WERI-Rb-1 (cell line): ENCODE results near the gene RSPH6A.

Source experiments
- DNase-seq: peaks from one replicate; pipeline ENCODE4 v3.0.0-alpha.2; 2020
- H3K27ac ChIP-seq: fragments of 250-450 bp; sonication (Bioruptor Pico); 2 replicates; pipeline ENCODE4 v1.5.1; 2020; ENCODE audit warnings: mild to moderate bottlenecking, moderate library complexity
- H3K27me3 ChIP-seq: fragments of 250-450 bp; sonication (Bioruptor Pico); 2 replicates; pipeline ENCODE4 v1.5.1; 2021; ENCODE audit warnings: mild to moderate bottlenecking, low read depth, moderate library complexity; ENCODE audit not compliant: insufficient read depth, severe bottlenecking
- H3K36me3 ChIP-seq: fragments of 250-450 bp; sonication (Bioruptor Pico); 2 replicates; pipeline ENCODE4 v1.5.1; 2020; ENCODE audit warnings: mild to moderate bottlenecking, moderate library complexity
- H3K4me3 ChIP-seq: 2 replicates; pipeline ENCODE4 v1.5.1; 2011; ENCODE audit warnings: low read depth, mild to moderate bottlenecking, control low read depth, low read length
- H3K9me3 ChIP-seq: fragments of 250-450 bp; sonication (Bioruptor Pico); 2 replicates; pipeline ENCODE4 v1.5.1; 2021; ENCODE audit warnings: mild to moderate bottlenecking, moderate library complexity; ENCODE audit not compliant: severe bottlenecking
- CTCF ChIP-seq: IDR thresholded peaks from 2 replicates; pipeline ENCODE4 v1.5.1; 2011; ENCODE audit warnings: low read depth, mild to moderate bottlenecking, control low read depth, inconsistent platforms, low read length

Gene RSPH6A

GRCh38 chr19:45819769-45820168 lies 4.7 kb upstream of the RSPH6A start:
- Histone ChIP-seq H3K9me3 (no peaks in the 10 kb centered on the region), H3K36me3 (peaks cover 36% of the 10 kb centered on the region), H3K4me3 (no peak overlapping the region), H3K27ac (peak overlapping the region; percentile 51), H3K27me3 (no peaks in the 10 kb centered on the region)
- DNase-seq: no peak
- no peak for TF ChIP-seq CTCF

- Histone ChIP-seq H3K4me3 (no peak overlapping the region), H3K27ac (no peak overlapping the region), H3K36me3 (peaks cover 19% of the 10 kb centered on the region), H3K9me3 (no peaks in the 10 kb centered on the region), H3K27me3 (no peaks in the 10 kb centered on the region)
- TF ChIP-seq CTCF: no peak
- DNase-seq: no peak
Observed at GRCh38 chr19:45817725-45818301, 2.7 kb upstream of the RSPH6A start.

GRCh38 chr19:45817010-45817724 lies 2.1 kb upstream of the RSPH6A start:
- H3K27me3 ChIP-seq: no peaks in the 10 kb centered on the region
- no peaks in the 10 kb centered on the region for H3K9me3 ChIP-seq
- peak overlapping the region; percentile 41 for H3K27ac ChIP-seq

GRCh38 chr19:45816236-45817009 lies 1.3 kb upstream of the RSPH6A start:
- H3K36me3 ChIP-seq: peaks cover 11% of the 10 kb centered on the region
- H3K4me3 ChIP-seq: peak overlapping the region; percentile 46
- no peak for DNase-seq
- no peaks in the 10 kb centered on the region for H3K9me3 ChIP-seq
- peak overlapping the region; percentile 41 for H3K27ac ChIP-seq
- H3K27me3 ChIP-seq: no peaks in the 10 kb centered on the region
- TF ChIP-seq CTCF: no peak

More at GRCh38 chr19:45817010-45817724, 2.1 kb upstream of the RSPH6A start:
- Histone ChIP-seq H3K4me3 (no peak overlapping the region), H3K36me3 (peaks cover 15% of the 10 kb centered on the region)
- TF ChIP-seq CTCF: peak; percentile 90
- peak; percentile 97 for DNase-seq

- Histone ChIP-seq H3K27ac (peak overlapping the region; percentile 41), H3K4me3 (peak overlapping the region; percentile 46), H3K36me3 (peaks cover 6% of the 10 kb centered on the region), H3K27me3 (no peaks in the 10 kb centered on the region), H3K9me3 (no peaks in the 10 kb centered on the region)
- peak; percentile 66 for DNase-seq
- no peak for TF ChIP-seq CTCF
Observed at GRCh38 chr19:45815481-45816216, 541 bp upstream of the RSPH6A start.
